Measurements from ENCODE around the gene ANGPTL8. TPM values are rescaled to one million over a fixed set of nuclear protein-coding genes. Genes with fewer than 3 reads are reported as not detected.

The ANGPTL8 gene
- total RNA-seq, 3 donors from 2014 or later = 0.44 to 17.9 TPM; not detected in 1

DNA sequence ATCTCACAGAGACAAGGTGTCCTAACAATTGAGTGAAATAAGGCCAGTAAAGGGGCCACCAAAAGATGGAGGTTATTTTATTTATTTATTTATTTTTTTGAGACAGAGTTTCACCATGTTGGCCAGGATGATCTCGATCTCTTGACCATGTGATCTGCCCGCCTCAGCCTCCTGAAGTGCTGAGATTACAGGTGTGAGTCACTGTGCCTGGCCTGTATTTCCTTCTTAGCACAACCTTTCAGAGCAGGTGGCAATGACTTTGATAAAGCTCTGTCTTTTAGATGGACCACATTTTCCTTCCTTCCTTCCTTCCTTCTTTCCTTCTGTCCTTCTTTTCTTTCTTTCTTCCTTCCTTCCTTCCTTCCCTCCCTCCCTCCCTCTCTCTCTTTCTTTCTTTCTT is 33.9 kb downstream of the ANGPTL8 start:
- no peak for DNase-seq (ENCODE audit: low spot score in 2 of 2)
- TF ChIP-seq, protein P1, sequence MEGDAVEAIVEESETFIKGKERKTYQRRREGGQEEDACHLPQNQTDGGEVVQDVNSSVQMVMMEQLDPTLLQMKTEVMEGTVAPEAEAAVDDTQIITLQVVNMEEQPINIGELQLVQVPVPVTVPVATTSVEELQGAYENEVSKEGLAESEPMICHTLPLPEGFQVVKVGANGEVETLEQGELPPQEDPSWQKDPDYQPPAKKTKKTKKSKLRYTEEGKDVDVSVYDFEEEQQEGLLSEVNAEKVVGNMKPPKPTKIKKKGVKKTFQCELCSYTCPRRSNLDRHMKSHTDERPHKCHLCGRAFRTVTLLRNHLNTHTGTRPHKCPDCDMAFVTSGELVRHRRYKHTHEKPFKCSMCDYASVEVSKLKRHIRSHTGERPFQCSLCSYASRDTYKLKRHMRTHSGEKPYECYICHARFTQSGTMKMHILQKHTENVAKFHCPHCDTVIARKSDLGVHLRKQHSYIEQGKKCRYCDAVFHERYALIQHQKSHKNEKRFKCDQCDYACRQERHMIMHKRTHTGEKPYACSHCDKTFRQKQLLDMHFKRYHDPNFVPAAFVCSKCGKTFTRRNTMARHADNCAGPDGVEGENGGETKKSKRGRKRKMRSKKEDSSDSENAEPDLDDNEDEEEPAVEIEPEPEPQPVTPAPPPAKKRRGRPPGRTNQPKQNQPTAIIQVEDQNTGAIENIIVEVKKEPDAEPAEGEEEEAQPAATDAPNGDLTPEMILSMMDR (IDR thresholded peaks at IDR 0.05) = no peak
- TF ChIP-seq POLR2AphosphoS5 (IDR thresholded peaks at IDR 0.05) (no peak), POLR2A (IDR thresholded peaks at IDR 0.05) (no peak)
- no peaks in the 10 kb centered on the region for H3K9me3 ChIP-seq

DNA sequence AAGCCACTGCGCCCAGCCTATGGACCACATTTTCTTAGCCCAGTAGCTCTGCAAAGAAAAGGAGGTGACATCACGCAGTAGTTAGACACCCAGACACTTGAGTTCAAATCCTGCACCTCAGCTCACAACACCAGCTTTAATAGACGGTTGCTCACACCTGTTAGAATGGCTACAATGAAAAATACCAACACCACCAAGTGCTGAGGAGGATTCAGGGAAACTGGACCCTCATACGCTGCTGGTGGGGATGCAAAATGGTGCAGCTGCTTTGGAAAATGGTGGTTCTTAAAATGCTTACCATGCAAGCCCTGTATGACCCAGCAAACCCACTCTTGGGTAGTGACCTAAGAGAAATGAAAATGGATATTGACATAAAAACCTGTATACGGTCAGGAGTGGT is 34.6 kb downstream of the ANGPTL8 start:
- Histone ChIP-seq H3K9me3 (no peaks in the 10 kb centered on the region), H3K27me3 (no peaks in the 10 kb centered on the region), H3K4me3 (no peak overlapping the region), H3K4me1 (no peaks in the 10 kb centered on the region), H3K36me3 (no peaks in the 10 kb centered on the region), H3K27ac (no peak overlapping the region)
- TF ChIP-seq POLR2A (IDR thresholded peaks at IDR 0.05) (no peak), POLR2AphosphoS5 (IDR thresholded peaks at IDR 0.05) (no peak)
- TF ChIP-seq, protein P1 (IDR thresholded peaks at IDR 0.05) = no peak
- no peak for DNase-seq (ENCODE audit: low spot score in 2 of 2)
- intact Hi-C loops (cut with DNase I; ENCODE audit: low total_unique reads) = no loop called here

More for the DNA sequence above, 33.9 kb downstream of the ANGPTL8 start:
- no peaks in the 10 kb centered on the region for H3K4me1 ChIP-seq
- no peaks in the 10 kb centered on the region for H3K36me3 ChIP-seq
- H3K4me3 ChIP-seq = no peak overlapping the region
- no peak overlapping the region for H3K27ac ChIP-seq
- intact Hi-C loops (cut with DNase I; ENCODE audit: low total_unique reads) = no loop called here
- H3K27me3 ChIP-seq = no peaks in the 10 kb centered on the region

DNA sequence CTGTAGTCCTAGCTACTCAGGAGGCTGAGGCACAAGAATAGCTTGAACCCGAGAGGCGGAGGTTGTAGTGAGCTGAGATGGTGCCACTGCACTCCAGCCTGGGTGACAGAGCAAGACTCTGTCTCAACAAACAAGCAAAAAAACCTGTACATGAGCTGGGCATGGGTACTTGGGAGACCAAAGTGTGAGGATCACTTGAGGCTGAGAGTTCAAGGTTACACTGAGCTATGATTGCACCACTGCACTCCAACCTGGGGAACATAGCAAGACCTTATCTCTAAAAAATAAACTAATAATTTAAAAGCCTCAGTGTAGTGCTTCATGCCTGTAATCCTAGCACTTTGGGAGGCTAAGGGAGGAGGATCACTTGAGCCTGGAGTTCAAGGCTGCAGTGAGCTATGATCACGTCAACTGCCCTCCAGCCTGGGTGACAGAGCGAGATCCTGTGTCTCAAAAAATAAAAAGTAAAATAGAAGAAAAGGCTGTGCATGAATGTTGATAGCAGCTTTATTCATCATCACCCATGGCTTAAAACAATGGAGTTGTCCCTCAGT is 35.2 kb downstream of the ANGPTL8 start:
- no peak for DNase-seq (ENCODE audit: low spot score in 2 of 2)
- Histone ChIP-seq H3K27me3 (no peaks in the 10 kb centered on the region), H3K4me1 (no peaks in the 10 kb centered on the region), H3K27ac (no peak overlapping the region), H3K36me3 (no peaks in the 10 kb centered on the region), H3K9me3 (no peaks in the 10 kb centered on the region), H3K4me3 (no peak overlapping the region)
- intact Hi-C loops (cut with DNase I; ENCODE audit: low total_unique reads) = no loop called here
- TF ChIP-seq POLR2A (IDR thresholded peaks at IDR 0.05) = no peak
- TF ChIP-seq POLR2AphosphoS5 (IDR thresholded peaks at IDR 0.05) = no peak
- TF ChIP-seq, protein P1 (IDR thresholded peaks at IDR 0.05) = no peak

DNA sequence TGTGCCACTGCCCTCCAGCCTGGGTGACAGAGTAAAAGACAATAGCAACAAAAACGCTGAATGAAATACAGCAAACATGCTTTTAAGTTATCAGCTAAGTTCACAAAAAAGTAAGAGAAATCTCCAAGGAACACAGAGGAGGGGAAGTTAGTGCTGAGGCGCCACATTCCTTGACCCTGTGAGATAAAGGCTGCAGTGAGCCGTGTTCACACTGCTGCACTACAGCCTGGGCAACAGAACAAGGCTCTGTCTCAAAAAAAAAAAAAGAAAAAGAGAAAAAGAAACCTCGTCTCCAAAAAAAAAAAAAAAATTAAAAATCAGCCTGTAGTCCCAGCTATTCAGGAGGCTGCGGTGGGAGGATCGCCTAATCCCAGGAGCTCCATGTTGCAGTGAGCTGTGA is 39.3 kb downstream of the ANGPTL8 start:
- no peaks in the 10 kb centered on the region for H3K9me3 ChIP-seq
- intact Hi-C loops (cut with DNase I; ENCODE audit: low total_unique reads) = no loop called here

DNA sequence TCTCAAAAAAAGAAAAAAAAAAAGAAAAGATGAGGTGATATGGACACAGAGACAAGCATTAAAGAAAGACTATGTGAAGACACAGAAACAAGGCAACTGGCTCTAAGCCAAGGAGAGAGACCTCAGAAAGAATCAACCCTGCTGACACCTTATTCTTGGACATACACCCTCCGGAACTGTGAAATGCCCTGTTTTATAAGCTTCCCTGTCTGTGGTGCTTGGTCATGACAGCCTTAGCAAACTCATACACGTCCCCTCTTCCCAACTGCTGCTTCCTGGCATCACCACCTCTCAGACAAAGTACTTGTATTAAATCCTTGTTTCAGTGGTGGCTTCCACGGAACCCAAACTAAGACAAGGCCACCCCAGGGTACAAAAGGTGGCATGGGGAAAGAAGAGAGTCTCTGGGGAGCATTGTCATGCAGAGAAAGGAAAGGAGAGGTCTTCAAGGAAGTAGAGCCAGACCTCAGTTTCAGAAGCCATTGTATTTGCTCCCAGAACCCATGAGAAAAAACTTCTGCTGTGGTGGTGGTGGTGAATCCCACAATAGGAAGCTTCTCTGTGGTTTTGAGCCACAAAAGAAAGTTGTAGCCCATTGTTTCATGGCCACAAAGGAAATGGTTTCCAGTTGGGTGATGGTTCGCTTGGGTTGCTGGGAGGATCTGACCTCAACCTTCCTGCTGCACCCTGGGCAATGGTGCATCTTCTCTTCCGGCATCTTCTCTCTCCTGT is 40.3 kb downstream of the ANGPTL8 start:
- DNase-seq (ENCODE audit: low spot score in 2 of 2) = no peak
- intact Hi-C loops (cut with DNase I; ENCODE audit: low total_unique reads) = no loop called here
- TF ChIP-seq POLR2A (IDR thresholded peaks at IDR 0.05) (no peak), POLR2AphosphoS5 (IDR thresholded peaks at IDR 0.05) (no peak)
- TF ChIP-seq, protein P1 (IDR thresholded peaks at IDR 0.05) = no peak
- H3K4me3 ChIP-seq = no peak overlapping the region
- H3K36me3 ChIP-seq = no peaks in the 10 kb centered on the region
- no peaks in the 10 kb centered on the region for H3K4me1 ChIP-seq
- no peaks in the 10 kb centered on the region for H3K9me3 ChIP-seq
- H3K27me3 ChIP-seq = no peaks in the 10 kb centered on the region
- H3K27ac ChIP-seq = no peak overlapping the region

More for the DNA sequence above, 39.3 kb downstream of the ANGPTL8 start:
- Histone ChIP-seq H3K4me1 (no peaks in the 10 kb centered on the region), H3K36me3 (no peaks in the 10 kb centered on the region), H3K4me3 (no peak overlapping the region), H3K27ac (no peak overlapping the region), H3K27me3 (no peaks in the 10 kb centered on the region)
- TF ChIP-seq, protein P1 (IDR thresholded peaks at IDR 0.05) = no peak
- TF ChIP-seq POLR2A (IDR thresholded peaks at IDR 0.05) (no peak), POLR2AphosphoS5 (IDR thresholded peaks at IDR 0.05) (no peak)
- no peak for DNase-seq (ENCODE audit: low spot score in 2 of 2)
